ENCODE measurements around the gene MELK. TPM values are rescaled to one million over a fixed set of nuclear protein-coding genes. Genes with fewer than 3 reads are reported as not detected.

The MELK gene
- total and polyA plus RNA-seq, 2 of the 13 experiments (the other 11 are each of a cell fraction or from before 2014, with no cell fraction given) = 16.7 to 50.4 TPM

GRCh38 chr9:36716496-36716895, 143.8 kb downstream of the MELK start (continued):
- no peak for TF ChIP-seq ZNF12 (CRISPR knock-in tag; IDR thresholded peaks at IDR 0.05)
- no peak for TF ChIP-seq RBM22 (optimal IDR thresholded peaks at IDR 0.05; ENCODE audit: low read length)
- TF ChIP-seq ZNF724P (CRISPR knock-in tag; IDR thresholded peaks at IDR 0.05; ENCODE audit: borderline replicate concordance) = no peak

GRCh38 chr9:36717276-36717675, 144.6 kb downstream of the MELK start:
- in situ Hi-C loops (cut with HindIII; ENCODE audit: extremely low pct_ligation_motif_present, low pct_unique_long_range_greater_than_20kb) = no loop called here

More at GRCh38 chr9:36717276-36717675, 144.6 kb downstream of the MELK start:
- Histone ChIP-seq H3K4me2 (ENCODE audit: low read depth, low read length) (no peak overlapping the region), H3K27me3 (ENCODE audit: control insufficient read depth in 1 of 2, insufficient read depth in 2 of 2, low read length in 2 of 2) (peaks cover 3 to 18% of the 10 kb centered on the region in 2 experiments; a peak in 3 of 5 replicates), H3K27ac (ENCODE audit: extremely low read length, insufficient read depth, low read length) (no peak overlapping the region), H3K79me2 (ENCODE audit: insufficient read depth, low read length) (no peaks in the 10 kb centered on the region), H3K4me1 (ENCODE audit: insufficient read depth, low read length) (no peaks in the 10 kb centered on the region), H3K9ac (ENCODE audit: insufficient read depth, low read depth, low read length) (no peak overlapping the region), H2AFZ (ENCODE audit: low read length) (no peak overlapping the region), H4K20me1 (ENCODE audit: insufficient read depth, low read length) (no peaks in the 10 kb centered on the region), H3K9me3 (ENCODE audit: low read length) (no peaks in the 10 kb centered on the region), H3K4me3 (replicated peaks in 1 of 3; ENCODE audit: insufficient read depth in 1 of 3, low read depth in 2 of 3, low read length in 3 of 3) (no peak overlapping the region), H3K36me3 (replicated peaks in 1 of 2; ENCODE audit: control insufficient read depth in 1 of 2, insufficient read depth in 2 of 2, low read length in 2 of 2) (no peaks in the 10 kb centered on the region)
- DNase-seq (ENCODE audit: low spot score) = no peak
- no peak for TF ChIP-seq ZNF225 (CRISPR knock-in tag; IDR thresholded peaks at IDR 0.05)
- TF ChIP-seq ZNF557 (CRISPR knock-in tag; IDR thresholded peaks at IDR 0.05) = no peak
- no peak for TF ChIP-seq NKX3-1 (CRISPR knock-in tag; IDR thresholded peaks at IDR 0.05)
- no peak for TF ChIP-seq HOXA9 (CRISPR knock-in tag; IDR thresholded peaks at IDR 0.05; ENCODE audit: borderline replicate concordance)
- TF ChIP-seq ZNF761 (CRISPR knock-in tag; conservative IDR thresholded peaks at IDR 0.05) = no peak
- TF ChIP-seq RELA (CRISPR knock-in tag; IDR thresholded peaks at IDR 0.05) = no peak
- no peak for TF ChIP-seq DBP (CRISPR knock-in tag; IDR thresholded peaks at IDR 0.05; ENCODE audit: not compliant biosample characterization)
- no peak for TF ChIP-seq E2F5 (CRISPR knock-in tag; conservative IDR thresholded peaks at IDR 0.05)
- TF ChIP-seq ISX (CRISPR knock-in tag; conservative IDR thresholded peaks at IDR 0.05) = no peak
- TF ChIP-seq WIZ (CRISPR knock-in tag; IDR thresholded peaks at IDR 0.05) = no peak
- no peak for TF ChIP-seq MIXL1 (CRISPR knock-in tag; IDR thresholded peaks at IDR 0.05)
- TF ChIP-seq GATAD2A (CRISPR knock-in tag; IDR thresholded peaks at IDR 0.05) = no peak
- TF ChIP-seq ZFP82 (CRISPR knock-in tag; IDR thresholded peaks at IDR 0.05; ENCODE audit: borderline replicate concordance) = no peak
- TF ChIP-seq ZNF670 (CRISPR knock-in tag; IDR thresholded peaks at IDR 0.05; ENCODE audit: borderline replicate concordance) = no peak
- TF ChIP-seq PAF1 (CRISPR knock-in tag; IDR thresholded peaks at IDR 0.05) = no peak
- TF ChIP-seq SATB2 (CRISPR knock-in tag; IDR thresholded peaks at IDR 0.05) = no peak
- no peak for TF ChIP-seq ZNF10 (CRISPR knock-in tag; IDR thresholded peaks at IDR 0.05; ENCODE audit: borderline replicate concordance, low read depth)
- ChIA-PET POLR2A (no interaction called here), CTCF (ENCODE audit: low intra/inter-chr PET ratio, low total read pairs) (no interaction called here)
- WGBS (ENCODE audit: low lambda C conversion rate) = 0% methylated on average over 2 of the region's 3 CpGs
- FAIRE-seq = no peak
- no peak for ATAC-seq
- intact Hi-C loops (cut with micrococcal nuclease; ENCODE audit: unreplicated experiment) = no loop called here
- no TSS peak for BruUV-seq (replicated peaks)
